GM19395 (cell line): ENCODE measurements around the gene PRXL2B.
"Not testable (repeated sequence)": the region's sequence is repeated elsewhere in the genome, so short reads cannot be mapped to it uniquely, and the experiment has no call there.

Experiments
- ATAC-seq: cut with Tn5 transposase; IDR thresholded peaks from one replicate; pipeline ENCODE4 v1.9.1; 2021; ENCODE audit warnings: mild to moderate bottlenecking, moderate library complexity; ENCODE audit not compliant: unreplicated experiment

Gene PRXL2B

DNA sequence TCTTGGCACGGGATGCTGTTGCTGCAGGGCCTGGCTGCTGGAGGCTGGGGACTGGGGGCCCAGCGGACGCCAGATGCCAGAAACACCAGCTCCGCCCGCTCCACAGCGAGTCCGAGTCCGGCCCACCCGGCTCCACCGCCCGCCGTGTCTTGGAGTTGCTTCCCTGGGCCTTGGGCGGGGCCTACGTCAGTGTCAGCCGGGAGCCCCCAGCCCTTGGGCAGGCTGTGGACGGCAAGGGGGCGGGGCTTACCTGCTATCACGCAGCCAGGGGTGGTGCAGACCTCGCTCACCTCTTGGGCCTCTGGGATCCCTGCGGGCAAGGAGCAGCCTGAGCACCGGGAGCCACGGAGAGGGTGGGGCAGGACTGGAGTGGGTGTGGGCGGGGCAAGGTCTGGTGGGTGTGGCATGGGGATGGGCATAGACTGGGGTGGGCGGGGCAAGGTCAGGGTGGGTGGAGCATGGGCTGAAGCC, 24.5 kb downstream of the PRXL2B start:
- no peak for ATAC-seq

DNA sequence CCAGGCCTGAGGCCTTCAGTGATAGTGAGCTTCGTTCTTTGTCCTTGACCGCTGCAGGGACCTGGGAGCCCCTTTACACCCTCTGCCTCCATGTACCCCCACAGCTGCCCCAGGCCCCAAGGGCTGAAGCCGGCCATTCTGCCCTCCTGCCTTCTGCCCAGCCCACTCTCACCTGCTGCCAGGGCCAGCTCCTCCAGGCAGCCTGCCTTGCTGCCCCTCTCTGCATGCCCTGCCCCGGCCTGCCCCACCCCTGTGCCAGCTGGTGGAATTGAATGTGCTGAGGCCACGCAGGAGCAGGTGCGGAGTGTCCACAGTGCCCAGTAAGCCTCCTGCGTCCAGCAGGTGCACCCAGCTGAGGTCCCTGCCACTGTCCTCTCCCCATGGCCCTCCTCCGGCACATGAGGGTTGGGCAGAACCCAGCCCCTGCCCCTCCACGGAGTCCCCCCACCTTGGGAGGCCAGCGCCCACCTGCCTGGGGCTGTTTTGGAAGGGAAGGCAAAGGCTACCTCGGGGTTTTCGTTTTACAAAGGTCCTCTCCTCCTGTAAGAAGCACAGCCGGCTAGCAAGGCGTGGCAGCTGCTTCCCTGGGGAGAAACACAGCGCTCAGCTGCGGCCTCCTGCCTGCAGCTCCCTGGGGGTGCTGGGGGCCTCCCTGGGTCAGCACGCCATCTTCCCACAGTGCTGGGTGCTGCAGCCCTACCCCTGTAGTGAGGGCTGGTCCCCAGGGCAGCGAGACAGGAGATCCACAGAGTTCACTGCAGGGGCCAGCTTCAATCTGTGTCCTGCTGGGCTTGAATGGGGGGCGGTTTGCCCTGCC, 25.3 kb downstream of the PRXL2B start:
- ATAC-seq: no peak

DNA sequence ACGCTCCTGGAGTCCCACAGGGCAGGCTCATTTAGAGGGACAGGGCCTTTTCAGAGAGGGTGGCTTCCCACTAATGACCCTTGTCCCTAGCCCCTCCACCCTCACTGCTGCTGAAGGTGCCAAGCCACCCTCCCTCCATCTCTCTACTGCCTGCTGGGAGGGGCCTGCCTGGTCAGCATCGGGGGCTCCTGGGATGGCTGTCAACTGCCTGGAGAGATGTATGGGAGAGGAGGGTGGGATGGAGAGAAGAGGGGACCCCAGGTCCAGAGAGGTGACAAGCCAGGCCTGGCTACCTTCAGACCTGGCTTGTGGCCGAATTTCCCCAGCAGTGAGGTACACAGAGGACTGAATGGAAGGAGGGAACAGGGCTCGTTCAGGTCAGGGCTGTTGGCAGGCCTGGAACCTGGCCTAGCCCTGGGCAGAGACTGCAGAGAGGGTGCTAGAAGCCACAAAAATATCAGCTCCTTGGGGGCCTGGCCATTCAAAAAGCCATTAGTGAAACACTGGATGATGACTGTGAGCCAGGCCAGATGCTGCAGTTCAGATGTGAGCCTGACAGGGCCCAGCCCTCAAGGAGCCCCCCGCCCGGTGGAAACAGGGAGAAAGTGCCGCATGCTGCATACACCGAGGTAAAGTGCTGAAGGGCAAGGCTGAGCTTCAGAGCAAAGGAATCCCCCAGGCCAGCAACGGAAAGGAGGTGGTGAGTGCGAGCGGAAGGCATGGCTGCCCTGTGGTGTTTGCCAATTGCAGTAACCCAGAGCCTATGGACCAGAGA, 26.2 kb downstream of the PRXL2B start:
- ATAC-seq: no peak

DNA sequence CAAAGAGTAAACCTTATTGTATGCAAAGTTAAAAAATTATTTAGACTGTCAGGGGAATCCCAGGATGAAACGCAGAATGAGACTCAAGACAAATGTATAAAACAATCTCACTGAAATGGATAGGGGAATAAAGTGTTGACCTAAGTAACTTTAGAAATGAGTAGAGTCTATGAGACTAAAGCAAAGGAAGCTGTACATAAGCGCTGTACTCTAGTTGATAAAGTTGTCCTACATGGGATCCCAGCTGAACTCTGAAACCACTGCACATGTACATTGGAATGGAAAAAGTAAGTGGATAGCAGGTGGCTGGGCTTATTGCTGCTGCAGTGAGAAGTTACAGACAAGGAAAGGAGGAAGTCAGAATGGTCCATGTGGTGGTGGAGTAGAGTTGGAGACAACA, 27.6 kb downstream of the PRXL2B start:
- ATAC-seq: no peak

DNA sequence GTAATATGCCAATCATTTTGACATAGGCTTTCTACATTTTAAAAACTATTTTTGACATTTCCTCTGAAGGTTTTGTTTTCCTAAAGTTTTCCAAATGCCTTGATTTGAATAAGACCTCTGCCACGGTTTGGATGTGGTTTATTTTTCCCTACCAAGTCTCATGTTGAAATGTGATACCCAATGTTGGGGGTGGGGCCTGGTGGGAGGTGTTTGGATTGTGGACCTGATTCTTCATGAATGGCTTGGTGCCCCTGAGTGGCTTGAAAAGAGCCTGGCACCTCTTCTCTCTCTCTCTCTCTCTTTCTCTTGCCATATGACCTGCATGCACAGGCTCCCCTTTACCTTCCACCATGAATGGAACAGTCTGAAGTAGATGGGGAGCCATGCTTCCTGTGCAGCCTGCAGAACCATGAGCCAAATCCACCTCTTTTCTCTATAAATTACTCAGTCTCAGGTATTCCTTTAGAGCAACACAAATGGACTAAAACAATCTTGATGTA, 31.4 kb downstream of the PRXL2B start:
- no peak for ATAC-seq

DNA sequence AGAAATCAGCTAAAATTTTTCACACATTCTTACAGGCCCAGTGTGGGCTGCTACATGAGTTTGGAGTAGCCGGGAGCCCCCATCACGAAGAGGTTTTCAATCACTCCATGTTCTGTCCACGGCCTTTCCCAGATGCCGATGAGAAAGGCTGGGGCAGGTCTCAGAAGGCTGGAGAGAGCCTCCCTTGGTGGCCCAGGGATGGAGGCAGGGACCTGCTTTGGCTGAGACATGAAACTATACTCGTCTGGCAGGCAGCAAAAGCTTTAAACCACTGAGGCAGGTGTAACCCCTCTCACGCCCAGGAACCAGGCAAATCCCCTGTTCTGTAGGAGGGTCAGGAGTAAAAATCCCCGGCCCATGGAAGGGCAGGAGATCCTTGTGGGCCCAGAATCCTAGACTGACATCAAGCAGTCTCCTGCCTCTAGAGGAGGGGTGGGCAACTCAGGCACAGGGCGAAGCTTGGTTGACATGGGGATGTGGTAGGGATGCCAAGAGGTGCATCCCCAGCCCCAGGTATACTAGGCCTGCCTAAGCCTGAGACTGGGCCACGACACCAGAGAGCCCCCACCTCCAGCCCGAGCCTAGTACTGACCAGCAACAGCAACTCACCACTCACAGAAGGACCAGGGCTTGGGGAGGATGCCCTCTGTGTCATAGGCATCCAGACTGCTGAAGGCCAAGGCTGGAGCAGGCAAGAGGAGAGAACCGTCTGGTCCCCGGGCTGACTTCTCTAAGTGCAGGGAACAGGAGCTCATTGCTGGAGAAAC, 37.2 kb downstream of the PRXL2B start:
- no peak for ATAC-seq

DNA sequence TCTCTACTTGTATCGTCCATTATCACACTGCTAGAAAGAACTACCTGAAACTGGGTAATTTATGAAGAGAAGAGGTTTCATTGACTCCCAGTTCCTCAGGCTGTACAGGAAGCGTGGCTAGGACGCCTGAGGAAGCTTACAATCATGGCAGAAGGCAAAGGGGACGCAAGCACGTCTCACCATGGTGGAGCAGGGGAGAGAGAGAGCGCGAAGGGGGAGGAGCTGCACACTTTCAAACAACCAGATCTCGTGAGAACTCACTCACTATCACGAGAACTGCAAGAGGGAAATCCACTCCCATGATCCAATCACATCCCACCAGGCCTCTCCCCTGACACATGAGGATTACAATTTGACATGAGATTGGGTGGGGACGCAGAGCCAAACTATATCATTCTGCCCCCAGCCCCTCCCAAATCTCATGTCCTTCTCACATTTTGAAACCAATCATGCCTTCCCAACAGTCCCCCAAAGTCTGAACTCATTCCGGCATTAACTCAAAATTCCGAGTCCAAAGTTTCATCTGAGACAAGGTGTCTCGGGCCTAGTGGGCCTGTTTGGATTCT, 38.2 kb downstream of the PRXL2B start:
- no peak for ATAC-seq

DNA sequence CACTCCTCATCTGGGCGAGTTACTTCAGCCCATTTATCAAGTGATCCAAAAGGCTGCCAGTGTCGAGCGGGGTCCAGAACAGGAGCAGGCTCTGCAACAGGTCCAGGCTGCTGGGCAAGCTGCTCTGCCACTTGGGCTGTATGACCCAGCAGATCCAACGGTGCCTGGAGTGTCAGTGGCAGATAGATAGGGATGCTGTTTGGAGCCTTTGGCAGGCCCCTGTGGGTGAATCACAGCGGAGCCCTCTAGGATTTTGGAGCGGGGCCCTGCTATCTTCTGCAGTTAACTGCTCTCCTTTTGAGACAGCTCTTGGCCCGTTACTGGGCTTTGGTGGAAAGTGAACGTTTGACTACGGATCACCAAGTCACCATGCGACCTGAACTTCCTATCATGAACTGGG, 38.7 kb downstream of the PRXL2B start:
- ATAC-seq: no peak

DNA sequence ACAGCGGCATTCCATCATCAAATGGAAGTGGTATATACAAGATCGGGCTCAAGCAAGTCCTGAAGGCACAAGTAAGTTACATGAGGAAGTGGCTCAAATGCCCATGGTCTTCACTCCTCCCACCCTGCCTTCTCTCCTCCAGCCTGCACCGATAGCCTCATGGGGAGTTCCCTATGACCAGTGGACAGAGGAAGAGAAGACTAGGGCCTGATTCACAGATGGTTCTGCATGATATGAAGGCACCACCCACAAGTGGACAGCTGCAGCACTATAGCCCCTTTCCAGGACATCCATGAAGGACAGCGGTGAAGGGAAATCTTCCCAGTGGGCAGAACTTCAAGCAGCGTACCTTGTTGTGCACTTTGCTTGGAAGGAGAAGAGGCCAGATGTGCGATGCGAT, 39.2 kb downstream of the PRXL2B start:
- not testable (repeated sequence) for ATAC-seq

DNA sequence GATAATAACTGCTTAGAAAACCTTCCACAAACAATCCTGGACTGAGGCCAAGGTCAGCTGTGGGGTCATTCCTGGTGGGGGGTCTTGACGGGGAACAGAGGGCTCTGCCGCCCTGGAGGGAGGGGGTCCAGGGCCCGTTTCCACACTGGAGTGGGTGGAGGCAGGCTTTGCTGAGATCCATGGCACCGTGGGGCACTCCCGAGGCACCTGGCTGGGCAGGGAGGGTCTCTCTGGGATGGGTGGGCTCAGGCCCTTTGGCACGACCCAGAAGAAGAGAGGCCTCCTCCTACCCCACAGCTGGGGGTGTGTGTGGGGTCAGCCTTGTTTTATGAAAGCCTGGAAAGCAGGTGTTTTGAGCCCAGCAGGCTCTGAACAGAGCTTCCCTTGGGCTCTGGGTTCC, 41.2 kb downstream of the PRXL2B start:
- no peak for ATAC-seq

DNA sequence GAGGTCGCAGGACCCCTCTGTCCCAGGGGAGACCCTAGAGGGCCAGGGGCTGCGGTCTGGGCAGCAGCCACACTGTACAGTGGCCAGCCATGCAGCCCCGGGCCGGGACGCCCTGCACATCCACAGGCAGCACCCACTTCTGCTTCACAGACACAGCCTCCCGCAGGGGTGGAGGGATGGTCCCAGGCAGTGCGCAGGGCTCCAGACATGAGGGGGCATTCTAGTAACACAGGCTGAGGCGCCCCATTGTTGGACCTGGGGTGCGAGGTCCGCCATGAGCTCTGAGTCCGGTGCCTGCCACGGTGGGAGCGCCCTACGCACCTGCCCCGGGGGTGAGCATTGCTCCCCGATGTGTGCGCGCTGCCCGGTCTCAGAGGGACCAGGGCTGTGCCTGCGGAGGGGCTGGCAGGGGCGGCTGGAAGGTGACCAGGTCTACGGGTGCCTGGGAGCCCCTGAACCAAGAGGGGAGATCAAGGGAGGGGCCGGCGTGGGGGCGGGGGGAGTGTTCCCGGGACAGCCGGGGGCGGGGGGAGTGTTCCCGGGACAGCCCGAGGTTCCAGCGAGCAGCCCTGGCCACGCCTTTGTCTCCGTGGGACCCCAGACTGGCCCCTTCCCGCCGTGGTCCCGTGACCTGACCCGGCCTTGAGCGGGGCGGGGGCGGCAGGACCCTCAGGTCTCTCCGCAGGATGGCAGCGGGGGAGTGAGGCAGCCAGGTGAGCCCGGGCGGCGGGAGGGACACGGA, 41.8 kb downstream of the PRXL2B start:
- ATAC-seq: no peak

DNA sequence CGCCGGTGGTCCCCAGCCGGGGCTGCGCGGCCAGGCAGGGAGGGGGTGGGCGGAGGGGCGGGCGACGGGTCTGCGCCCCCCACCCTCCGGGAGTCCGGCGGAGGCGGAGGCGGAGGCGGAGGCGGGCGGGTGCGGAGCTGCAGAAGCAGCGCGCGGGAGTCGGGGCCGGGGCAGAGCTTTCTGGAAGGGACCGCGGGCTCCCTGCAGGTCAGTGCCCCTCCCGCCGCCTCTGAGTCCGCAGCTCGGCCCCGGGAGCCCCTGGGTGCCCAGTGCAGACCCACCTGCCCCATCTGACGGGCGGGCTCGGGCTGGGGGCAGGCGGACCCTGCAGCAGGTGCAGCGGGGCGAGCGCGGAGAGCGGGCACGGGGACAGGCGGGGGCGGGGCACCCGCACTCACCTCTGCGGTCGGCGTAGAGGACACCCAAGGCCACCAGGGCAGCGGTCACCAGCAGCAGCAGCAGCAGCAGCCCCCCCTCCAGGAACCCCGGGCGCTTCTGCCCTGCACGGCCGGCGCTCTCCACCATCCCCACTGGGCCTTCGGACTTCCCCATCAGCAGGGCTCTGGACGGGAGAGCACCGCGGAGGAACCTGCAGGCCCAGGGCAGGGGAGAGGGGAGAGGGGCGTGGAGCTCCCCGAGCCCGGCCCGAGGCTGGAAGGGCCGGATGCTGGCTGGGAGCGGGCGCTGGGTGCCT, 42.5 kb downstream of the PRXL2B start:
- ATAC-seq: no peak

DNA sequence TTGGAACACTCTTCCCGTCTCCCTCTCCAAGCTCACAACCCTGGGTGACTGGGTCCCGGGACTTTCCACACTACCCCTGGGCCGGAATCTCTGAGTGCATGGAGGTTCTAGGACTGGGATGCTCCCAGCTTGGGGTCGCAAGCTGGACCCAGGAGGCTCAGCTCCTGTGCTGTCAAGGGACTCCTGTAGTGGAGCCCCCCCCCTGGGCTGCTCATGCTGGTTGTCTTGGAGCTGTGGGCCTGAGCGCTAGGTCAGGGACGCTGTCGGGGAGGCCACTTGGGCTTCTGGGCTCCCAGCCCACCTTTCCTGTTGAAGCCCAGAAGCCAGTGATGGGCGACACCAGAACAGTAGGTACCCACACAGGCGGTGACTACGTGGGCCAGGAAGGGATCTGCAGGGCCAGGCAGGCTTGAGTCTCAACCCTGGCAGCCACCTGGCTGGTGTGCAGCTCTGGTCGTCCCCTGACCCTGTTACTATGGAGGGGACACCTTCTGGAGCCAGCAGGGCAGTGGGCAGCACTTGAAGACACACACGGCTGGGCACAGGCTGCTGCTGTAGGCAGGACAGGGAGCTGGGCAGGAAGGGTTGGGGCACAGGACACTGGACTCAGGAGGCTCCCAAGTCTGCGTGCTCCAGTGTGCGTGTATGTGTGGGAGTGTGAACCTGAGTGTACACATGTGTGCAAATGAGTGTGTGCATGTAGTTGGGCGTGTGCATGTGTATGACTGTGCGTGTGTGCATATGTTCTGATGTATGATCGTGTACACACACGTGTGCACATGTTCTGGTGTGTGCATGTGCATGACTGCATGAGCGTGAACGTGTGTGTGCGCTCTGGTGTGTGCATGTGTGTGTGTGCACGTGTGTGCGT, 43.3 kb downstream of the PRXL2B start:
- no peak for ATAC-seq

DNA sequence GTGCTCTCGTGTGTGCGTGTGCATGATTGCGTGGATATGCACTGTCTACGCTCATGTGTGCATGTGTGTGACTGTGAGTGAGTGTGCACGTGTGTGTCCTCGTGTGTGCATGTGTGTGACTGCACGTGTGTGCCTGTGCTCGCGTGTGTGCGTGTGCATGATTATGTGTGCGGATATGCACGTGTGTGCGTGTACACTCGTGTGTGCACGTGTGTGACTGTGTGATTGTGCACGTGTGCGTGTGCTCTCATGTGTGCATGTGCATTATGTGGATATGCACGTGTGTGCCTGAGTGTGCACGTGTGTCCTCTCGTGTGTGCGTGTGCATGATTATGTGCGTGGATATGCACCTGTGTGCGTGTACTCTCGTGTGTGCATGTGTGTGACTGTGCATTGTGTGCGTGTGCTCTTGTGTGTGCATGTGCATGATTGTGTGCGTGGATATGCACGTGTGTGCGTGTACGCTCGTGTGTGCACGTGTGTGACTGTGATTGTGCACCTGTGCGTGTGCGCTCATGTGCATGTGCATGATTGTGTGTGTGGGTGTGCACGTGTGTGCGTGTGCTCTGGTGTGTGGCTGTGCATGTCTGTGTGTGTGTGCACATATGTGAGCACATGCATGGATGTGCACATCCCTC, 44.0 kb downstream of the PRXL2B start:
- ATAC-seq: no peak

DNA sequence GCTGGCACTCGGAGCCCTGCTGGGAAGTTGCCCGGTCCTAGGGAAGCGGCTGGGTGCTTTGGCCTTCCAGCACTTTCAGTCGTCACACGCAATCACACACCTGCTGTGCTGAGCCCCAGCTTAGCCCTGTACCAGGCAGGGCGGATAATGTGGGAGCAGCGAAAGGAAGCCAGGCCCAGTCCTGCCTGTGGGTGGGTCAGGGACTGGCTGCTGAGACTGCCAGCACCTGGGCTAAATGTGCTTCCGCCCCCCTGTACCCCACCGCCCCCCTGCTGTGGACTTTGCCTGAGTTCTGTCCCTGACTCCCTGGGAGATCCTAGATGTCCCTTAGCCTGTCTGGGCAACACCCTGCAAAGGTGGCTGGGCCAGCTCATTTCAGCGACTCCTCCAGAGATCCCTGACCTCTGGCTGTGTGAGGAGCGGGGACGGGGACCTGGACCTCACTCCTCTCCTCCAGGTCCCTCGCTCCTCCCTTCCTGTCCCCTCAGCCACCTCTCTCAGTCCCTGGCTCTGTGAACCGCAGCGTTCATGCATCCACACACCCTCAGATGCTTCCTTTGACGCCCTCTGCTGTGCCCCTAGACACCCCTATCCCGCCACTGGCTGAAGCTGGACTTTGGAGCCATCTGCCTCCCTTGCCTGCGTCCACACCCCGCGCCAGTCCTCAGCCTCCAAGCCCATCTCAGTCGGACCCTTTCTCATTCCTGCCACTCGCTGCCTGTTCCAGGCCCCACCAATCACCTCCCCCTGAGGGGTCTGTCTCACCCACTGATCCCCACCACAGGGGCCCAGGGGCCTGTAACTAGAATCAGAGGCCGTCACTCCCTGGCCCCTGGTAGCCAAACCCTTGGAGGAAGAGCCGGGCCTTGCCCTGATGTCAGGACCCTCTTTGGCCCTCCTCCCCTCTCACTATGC, 44.8 kb downstream of the PRXL2B start:
- ATAC-seq: no peak

DNA sequence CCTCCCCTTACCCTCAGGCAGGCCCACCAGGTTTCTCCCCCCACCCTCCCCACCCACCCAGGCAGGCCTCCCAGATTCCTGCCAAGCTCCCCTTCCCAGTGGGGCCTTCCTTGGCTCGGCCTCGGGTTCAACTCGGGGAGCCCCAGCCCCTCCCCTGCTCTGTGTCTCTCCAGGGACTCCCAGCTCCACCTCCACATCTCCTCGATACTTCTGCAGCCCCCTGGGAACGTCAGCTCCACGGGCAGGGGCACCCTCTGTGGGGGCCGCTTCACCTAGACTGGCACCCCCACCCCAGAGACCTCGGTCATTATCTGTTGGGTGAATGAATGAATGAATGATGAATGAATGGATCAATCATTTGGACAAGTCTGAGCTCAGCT, 45.5 kb downstream of the PRXL2B start:
- ATAC-seq: no peak
